Stimulated activated CD8-positive, alpha-beta memory T cell treated with anti-CD3 and anti-CD28 coated beads, Interleukin-12 subunit alpha, Interleukin-12 subunit beta, amount 100 ng/mL, for 24 hours (primary cell): ENCODE data around the gene ITGB2.

Experiments
- DNase-seq: peaks from one replicate; pipeline ENCODE4 v3.0.0-alpha.2; 2020; ENCODE audit errors: extremely low read depth

Gene ITGB2

DNA sequence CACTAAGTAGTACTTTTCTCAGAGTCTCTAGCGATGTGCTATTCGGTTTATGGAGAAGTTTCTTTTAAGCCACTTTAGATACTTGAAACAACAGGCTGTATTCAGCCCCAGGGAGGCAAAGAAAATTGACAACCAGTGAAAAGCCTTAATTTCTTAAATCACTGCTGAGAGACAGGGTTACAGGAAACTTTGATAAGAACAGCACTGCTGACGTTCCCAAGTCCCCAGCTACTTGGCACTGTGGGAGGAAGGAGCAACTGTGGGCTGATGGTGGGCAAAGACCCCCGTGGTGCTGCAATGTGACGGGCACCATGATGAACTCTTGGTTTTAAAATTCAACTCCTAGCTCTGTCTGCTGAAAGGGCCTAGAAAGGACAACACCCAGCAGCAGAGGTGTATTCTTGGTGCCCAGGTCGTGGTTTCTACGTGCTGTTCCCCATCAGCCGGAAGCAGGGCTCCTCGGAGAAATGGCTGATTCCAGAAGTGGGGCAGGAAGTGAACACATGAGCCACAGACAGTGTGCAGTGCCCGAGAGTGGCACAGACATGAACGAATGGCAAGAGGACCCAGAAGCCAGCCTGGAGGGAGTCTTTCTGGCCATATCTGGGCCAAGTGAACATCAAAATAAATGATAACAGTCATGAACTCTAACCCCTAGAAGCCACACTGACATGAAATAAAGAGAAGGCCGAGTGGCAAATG lies 52.5 kb downstream of the ITGB2 start:
- DNase-seq: no peak

DNA sequence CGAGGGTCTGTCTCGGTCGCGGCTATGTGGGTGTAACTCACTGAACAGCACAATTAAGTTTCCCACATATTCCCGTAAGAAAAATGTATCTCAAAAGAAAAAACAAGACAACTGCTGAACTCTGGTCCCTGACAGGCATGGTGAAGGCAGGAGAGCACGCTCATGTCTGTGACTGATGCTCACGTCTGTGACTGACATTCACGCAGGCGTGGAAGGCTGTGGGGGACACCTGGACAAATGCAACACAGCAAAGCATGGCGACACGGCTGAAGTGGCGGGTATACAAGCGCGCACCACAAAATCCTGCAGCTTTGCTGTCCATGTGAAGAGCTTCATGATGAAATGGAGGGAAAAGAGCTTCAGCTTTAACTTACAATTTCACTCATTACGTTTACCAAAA lies 53.2 kb downstream of the ITGB2 start:
- DNase-seq: no peak

- DNase-seq: no peak
These were observed 53.9 kb downstream of the ITGB2 start for GRCh38 chr21:44866780-44867179.

- DNase-seq: no peak
These were observed 55.0 kb downstream of the ITGB2 start for GRCh38 chr21:44865561-44866280.

DNA sequence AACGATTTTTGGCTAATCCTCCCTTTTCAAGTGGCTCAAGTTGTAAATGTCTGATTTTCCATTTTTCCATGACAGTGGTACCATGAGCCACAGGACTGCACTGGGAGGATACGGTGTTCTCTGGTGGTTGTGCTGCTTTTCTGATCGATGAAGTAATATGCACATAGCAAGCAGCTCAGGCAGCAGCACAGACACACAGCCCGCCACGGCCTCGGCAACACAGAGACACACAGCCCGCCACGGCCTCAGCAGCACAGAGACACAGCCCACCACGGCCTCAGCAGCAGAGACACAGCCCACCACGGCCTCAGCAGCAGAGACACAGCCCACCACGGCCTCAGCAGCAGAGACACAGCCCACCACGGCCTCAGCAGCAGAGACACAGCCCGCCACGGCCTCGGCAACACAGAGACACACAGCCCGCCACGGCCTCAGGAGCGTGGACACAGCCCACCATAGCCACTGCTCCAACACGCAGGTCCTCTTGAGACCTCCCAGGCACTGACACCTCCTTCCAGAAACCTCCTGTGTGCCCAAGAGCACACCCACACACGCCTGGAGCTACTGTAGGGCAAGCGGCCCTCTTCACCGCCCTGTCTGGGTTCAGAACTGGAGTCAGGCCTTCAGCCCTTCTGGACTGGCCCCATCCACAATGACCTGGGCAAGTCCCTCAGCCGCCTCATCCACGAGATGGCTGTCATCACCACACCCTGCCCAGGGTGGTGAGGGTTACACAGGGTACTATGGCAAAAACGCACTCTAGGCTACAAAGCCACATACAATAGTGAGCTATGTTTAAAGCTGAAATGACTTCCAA lies 57.6 kb downstream of the ITGB2 start:
- no peak for DNase-seq

DNA sequence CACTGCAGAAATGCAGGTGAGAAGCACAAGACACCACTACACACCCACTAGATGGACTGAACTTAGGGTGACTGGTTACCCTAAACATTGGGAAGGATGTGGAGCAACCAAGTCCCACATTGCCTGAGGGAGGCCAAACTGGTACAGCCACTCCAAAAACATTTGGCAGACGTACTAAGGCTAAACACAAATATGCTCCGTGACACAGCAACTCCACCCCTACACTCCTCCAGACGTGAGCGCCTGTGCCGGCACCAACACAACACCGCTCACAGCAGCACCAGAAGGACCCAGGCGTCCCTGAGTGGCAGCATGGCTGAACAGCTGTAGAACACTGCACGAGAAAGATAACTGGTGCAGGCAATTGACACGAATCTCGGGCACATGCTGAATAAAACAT lies 61.9 kb downstream of the ITGB2 start:
- DNase-seq: no peak

DNA sequence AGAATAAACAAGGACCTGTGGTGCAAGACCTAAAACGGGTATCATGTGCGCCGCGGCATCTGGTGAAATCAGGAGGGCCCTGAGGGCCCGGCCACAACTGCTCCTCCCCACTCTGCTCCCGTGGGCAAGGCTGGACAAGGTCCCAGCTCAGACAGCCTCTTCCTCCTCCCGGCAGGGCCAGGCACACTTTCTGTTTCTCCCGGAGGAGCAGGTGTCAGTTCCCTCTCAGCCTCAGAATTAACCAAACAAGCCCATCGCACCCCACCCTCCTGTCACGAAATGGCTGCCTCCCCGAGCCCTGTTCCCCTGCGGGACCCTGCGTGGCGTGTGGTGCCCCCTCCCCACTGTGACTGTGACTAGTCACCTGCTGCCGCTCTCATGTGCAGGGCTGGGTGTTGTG lies 62.4 kb downstream of the ITGB2 start:
- DNase-seq: no peak

GRCh38 chr21:44857127-44857892 lies 63.4 kb downstream of the ITGB2 start:
- no peak for DNase-seq

DNA sequence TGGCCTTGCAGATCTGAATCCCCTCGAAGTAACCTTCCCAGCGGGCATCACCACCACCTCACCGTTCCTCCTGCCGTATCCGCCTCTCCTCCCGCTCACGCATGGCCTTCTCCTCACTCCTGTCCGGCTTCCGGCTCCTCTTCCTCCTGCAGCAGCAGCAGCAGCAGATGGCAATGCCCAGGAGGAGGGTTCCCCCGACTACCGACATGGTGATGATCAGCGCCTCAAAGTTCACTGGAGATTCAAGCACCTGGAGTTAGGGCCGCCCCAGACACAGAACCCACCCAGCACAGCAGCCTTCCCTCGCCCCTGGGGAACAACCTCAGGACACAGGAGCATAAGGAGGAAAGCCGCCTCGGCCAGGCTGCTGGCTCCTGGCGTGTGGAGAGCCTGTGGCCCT lies 64.6 kb downstream of the ITGB2 start:
- DNase-seq: no peak

DNA sequence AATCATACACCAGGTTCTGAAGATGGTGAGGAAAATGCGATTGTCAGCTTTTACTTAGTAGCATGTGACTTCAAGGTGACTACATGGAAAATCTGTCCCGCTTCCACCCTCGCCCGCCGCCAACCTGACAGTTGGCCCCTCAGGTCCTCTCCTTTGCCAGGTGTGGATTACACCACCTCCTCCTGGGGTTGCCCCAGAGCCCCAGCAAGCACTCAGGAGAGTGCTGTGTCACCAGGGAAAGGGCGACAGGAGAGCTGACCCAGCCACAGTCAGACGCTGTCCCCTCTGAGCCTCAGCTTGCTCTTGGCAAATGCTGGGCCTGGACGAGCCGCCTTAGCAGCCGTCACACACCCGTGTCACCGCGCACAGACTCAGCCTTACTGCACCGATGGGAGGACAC lies 65.1 kb downstream of the ITGB2 start:
- no peak for DNase-seq

DNA sequence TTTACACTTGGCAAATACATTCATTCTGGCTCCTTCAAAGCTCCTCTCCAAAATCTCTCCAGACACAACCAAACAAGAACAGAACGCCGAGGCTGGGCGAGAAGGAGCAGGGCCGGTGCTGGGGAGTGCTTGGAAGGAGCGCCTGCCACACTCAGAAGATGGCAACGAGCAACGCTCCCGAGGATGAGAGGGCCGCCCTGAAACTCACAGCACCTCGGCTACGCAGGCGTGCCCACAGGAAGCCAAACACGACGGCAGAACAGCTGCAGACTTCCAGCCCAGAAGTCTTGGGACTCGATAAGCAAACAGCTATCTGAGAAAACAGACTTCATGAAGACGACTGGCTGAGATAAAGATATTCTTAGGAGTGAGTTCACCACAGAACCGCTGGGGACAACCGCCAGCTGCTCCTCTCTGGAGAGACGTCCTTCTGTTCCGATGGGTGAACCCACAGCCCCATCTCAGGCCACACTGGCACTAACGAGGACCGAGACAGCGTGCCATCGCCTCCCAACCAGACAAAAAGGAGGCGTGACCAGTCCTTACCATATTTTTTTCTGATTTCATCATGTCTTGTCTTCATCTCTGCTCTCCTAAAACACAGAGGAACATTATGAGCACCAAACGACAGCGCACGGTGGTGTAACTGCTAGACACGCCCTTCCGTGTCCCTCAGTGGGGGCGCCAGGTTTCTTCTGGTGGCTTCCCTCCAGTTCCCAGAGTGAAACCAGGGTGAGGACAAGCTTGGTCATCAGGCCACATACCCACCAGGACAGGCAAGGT lies 65.8 kb downstream of the ITGB2 start:
- DNase-seq: no peak

DNA sequence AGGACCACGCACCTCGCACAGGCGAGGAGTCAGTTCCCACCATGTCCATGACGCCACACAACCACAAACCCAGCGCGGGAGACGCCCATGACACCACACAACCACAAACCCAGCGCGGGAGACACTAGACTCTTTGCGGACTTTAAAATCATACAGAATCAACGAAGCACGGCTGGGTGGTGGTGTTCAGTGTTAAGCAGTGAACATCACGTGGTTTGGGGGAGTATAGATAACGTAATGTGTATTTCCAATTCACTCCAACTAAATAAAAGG lies 66.4 kb downstream of the ITGB2 start:
- no peak for DNase-seq

DNA sequence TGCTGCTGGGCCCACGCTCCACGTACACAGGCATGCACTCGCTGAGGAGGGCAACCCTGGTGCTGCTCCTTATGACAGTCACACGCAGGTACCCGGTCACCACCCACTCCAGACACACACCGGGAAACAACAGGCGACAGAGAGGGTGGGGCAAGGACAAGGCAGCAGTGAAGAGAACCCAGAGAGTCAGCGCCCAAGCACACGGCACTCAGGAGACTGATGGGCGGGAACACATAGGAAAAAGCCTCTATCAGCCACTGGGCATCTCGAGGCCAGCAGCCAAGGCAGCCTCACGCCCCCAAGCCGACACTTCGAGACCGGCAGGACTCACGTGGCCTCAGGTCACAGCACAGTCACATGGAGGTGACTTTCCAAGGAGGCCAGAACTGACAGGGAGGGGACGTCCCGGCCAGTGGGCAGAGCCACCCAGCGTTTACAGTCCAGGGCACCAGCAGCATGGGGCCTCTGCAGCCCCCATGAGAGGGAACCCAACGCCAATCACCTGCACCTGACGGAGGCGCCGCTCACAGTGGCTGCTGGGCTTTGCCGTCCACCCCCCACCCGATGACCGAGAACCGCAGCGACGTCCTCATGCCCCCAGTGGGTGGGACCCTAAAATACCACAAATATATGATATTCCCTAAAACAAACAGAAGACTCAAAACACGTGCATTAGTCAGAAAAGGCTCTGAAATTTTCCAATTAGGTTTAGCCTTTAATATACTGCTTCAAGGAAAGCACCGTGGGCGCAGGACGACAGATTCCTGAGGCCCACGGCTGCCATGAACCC lies 66.9 kb downstream of the ITGB2 start:
- no peak for DNase-seq

DNA sequence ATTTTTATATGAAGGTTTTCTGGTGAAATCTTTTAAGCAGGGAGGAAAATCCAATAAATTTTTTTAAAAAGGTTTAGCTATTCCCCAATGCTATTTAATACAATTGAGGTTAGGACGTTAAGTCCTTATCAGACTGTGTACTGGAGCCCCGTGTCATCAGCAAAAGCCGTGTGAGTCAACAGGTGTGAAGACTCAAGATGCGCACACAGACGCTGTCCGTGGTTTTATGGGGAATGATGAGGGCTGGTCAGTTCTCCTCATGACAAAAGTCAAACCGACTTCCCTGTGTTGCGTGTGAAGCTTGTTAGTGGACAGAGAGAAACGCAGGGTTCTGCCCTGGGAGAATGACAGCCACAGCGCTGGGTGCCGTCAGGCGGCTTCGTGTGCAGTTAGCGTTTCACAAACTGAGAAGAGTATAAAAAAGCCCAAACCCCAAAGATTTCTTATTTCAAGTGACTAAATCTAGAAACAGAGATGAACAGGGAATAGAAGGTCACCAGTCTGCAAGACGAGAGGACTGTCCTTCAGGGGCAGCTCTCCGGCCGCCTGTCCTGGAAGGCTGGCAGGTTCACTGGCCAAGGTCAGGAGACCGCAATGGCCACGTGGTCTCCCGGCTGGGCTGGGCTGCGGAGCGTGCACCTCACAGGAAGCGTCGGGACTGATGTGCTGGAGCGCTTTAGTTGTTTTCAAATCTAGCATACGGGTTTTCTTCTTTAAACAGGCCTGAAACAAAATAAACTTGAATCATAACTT lies 69.6 kb downstream of the ITGB2 start:
- no peak for DNase-seq

DNA sequence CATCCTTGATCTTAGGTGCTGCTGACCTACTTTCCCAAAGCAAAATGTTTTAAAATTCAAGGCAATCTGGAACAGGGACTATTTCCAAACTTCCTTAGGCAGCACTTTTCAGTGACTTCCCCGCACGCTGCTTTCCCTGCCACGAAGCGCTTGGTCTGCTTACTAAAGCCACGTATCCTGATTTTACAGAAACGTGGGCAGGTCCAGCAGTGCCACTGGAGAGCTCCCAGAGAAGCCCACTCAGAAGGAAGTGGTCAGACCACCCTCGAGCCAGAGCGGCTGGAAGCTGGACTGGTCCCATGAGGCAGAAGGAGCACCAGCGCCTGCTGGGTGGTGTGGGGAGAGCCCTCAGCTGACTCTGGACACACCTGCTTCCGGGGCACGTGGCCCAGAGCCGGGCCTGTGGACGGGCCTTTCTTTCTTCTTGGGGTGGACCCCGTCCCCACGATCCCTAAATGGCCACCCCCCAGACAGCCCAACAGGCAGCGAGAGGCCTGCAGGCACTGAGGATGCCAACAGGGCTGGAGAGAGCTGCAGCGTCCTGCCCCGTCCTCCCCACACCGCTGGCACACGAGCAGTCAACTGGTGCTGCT lies 70.4 kb downstream of the ITGB2 start:
- no peak for DNase-seq

DNA sequence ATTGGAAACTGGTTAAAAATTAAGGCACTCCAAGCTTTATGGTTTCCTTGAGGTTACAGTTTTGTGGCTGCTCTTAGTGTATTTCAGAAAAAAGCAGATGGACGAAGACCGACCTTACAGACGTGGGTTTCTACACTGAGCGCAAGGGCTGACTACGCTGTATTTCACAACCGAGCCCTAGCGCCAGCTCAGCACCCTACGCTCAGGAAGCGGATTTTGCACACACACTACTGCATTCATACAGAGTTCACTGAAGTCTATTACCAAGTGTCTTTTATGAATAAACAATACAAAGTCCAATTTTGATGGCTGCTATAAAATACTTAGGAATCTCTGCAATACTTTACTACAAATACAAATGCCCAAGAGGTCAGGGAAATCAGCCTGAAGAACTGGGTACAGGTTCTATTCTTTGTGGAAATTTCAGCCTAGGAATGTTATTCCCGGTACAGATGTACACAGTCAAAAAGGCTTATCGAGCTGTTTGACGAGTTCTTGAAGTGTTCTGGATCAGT lies 71.0 kb downstream of the ITGB2 start:
- DNase-seq: no peak

DNA sequence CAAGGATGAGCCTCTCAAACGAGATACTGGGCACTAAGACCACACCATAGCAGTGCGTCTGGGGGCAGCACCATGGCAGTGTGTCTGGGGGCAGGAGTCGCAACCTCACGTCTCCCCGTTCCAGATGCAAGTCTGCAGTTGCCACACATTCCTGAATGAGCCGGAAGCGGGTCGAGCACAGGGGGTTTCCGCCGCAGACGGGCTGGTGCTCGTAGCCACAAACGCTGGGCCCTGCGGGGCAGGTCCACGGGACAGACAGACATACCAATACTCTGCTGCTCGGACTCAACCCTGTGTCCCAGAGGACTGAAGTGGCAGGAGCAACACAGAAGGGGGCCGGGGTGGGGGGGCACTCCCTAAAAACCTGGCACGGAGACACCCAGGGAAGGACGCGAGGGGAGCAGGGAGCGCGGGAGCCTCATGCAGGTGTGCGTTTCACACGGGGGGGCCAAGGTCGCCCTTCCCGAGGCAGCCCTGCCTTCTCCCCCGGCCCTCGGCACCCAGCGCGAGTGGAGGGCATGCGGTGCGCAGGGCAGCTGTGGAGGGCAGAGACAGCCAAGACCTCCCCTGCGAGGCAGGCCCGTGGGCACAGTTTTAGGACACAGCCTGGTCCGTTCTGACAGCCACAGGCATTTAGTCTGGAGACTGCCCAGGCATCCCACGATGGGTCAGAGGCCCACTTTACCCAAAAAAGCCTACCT lies 71.7 kb downstream of the ITGB2 start:
- DNase-seq: no peak

DNA sequence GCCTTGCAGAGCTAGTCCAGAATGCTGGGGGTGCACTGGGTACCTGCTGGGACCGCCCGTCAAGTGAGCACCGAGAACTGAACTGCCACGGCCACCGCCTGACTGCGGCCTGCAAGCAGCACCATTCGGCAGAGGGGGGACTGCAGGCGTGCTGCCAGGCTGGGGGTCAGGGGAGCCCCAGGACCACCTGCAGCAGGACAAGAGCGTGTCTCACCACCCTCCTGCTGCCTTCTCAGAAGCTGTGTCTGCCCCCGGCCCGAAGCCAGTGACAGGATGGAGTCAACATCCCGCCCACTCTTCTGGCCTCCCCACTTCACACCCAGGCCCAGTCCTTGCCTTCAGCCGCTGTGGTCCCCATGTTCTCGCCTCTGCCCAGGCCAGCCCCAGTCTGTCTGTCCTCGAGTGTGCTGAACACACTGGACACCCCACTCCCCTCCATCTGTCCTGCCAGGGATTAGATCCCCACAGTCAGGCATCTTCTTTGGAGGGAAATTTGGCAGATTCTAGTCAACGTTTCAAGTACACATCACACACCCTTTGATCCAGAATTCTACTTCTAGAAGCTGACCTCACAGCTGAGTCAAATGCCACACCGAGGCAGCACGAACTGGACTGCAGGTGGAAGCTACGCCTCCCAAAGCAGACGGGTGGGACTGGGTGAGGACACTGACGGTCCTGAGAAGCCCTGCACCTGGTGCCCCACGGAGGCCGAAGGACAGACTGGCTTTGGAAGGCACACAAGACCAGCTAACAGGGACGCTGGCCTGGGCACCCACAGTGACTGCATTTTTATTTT lies 73.2 kb downstream of the ITGB2 start:
- DNase-seq: no peak
